A673 (cell line): ENCODE data around the gene OR1E2.

ENCODE experiments used
- EZH2 ChIP-seq: fragments of 200-600 bp; sonication (generic); IDR thresholded peaks from 2 replicates; pipeline ENCODE4 v1.6.1; 2017; ENCODE audit warnings: borderline replicate concordance, low read depth, mild to moderate bottlenecking, mixed read lengths, antibody characterized with exemption, low read length; ENCODE audit not compliant: poor library complexity, severe bottlenecking
- TF ChIP-seq, protein P1 (sequence below): fragments of 300-800, 200-600 bp; sonication (generic); conservative IDR thresholded peaks from 2 replicates; pipeline ENCODE4 v1.5.1; 2017; ENCODE audit warnings: low read depth, mild to moderate bottlenecking, antibody characterized with exemption, low read length, moderate library complexity, mixed read lengths

DNA sequence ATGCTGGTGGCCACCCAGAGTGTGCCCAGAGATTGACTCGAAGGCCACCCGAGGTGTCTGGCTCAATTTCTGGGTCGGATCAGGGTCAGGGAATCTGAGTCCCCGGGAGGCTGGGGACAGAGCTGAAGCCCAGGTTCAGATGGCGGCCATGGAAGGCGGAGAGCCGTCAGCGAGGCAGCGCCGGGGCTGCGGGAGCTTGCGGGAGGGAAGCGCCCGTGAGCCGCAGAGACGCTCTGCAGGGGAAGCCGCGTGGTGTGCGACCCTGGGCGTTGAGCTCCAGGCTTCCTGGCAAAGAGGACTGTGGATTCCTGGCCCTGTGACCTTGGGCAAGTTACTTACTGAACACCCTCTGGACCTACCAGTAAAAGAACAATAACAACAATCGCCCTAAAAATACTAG is 38.5 kb upstream of the OR1E2 start:
- TF ChIP-seq EZH2, result no peak
- TF ChIP-seq, protein P1, sequence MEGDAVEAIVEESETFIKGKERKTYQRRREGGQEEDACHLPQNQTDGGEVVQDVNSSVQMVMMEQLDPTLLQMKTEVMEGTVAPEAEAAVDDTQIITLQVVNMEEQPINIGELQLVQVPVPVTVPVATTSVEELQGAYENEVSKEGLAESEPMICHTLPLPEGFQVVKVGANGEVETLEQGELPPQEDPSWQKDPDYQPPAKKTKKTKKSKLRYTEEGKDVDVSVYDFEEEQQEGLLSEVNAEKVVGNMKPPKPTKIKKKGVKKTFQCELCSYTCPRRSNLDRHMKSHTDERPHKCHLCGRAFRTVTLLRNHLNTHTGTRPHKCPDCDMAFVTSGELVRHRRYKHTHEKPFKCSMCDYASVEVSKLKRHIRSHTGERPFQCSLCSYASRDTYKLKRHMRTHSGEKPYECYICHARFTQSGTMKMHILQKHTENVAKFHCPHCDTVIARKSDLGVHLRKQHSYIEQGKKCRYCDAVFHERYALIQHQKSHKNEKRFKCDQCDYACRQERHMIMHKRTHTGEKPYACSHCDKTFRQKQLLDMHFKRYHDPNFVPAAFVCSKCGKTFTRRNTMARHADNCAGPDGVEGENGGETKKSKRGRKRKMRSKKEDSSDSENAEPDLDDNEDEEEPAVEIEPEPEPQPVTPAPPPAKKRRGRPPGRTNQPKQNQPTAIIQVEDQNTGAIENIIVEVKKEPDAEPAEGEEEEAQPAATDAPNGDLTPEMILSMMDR, result no peak
